Measurements from ENCODE around the gene MYH8. TPM values are rescaled to one million over a fixed set of nuclear protein-coding genes. Genes with fewer than 3 reads are reported as not detected.

The MYH8 gene
- total and polyA plus RNA-seq, 9 of the 15 experiments (the other 6 are each of a cell fraction or from before 2014, with no cell fraction given), result 0.01 to 0.05 (median 0.03) TPM; not detected in 6

- no peak for TF ChIP-seq ZFP91 (CRISPR knock-in tag; IDR thresholded peaks at IDR 0.05)
- no peak for TF ChIP-seq CCAR2 (IDR thresholded peaks at IDR 0.05; ENCODE audit: low read depth, low read length)
- no peak for TF ChIP-seq CHD1 (IDR thresholded peaks at IDR 0.05; ENCODE audit: low read length)
- no peak for TF ChIP-seq MYBL2 (IDR thresholded peaks at IDR 0.05; ENCODE audit: low read depth)
- no peak for TF ChIP-seq MYBL2 (CRISPR knock-in tag; IDR thresholded peaks at IDR 0.05; ENCODE audit: borderline replicate concordance)
- no peak for TF ChIP-seq FOSL1 (tag; conservative IDR thresholded peaks at IDR 0.05)
- TF ChIP-seq PCBP2 (IDR thresholded peaks at IDR 0.05; ENCODE audit: low read depth, low read length, poor library complexity, severe bottlenecking), result no peak
Measured at GRCh38 chr17:10420811-10421210, 939 bp downstream of the MYH8 start (continued).

GRCh38 chr17:10417431-10417830 lies 4.3 kb downstream of the MYH8 start:
- Histone ChIP-seq H3K4me2 (ENCODE audit: insufficient read depth, low read length) (no peak overlapping the region), H3K27me3 (ENCODE audit: control insufficient read depth in 2 of 2, insufficient read depth in 2 of 2, low read length in 2 of 2) (no peaks in the 10 kb centered on the region), H3K4me1 (replicated peaks in 1 of 2; ENCODE audit: control insufficient read depth in 2 of 2, insufficient read depth in 2 of 2, low read length in 2 of 2) (no peaks in the 10 kb centered on the region), H3K9me3 (replicated peaks; ENCODE audit: control insufficient read depth, insufficient read depth, low read depth, low read length) (no peaks in the 10 kb centered on the region), H3K36me3 (ENCODE audit: control insufficient read depth, insufficient read depth, low read length) (no peaks in the 10 kb centered on the region), H3K4me3 (no peak overlapping the region), H3K27ac (ENCODE audit: extremely low read depth, low read depth, low read length) (no peak overlapping the region), H3K9ac (ENCODE audit: insufficient read depth in 1 of 2, low read depth in 2 of 2, low read length in 2 of 2) (no peak overlapping the region), H2AFZ (ENCODE audit: low read depth, low read length) (no peak overlapping the region), H4K20me1 (replicated peaks; ENCODE audit: control insufficient read depth, insufficient read depth, low read length) (no peaks in the 10 kb centered on the region), H3K79me2 (ENCODE audit: control insufficient read depth, insufficient read depth, low read length) (no peaks in the 10 kb centered on the region), H3K9me1 (ENCODE audit: control insufficient read depth, insufficient read depth, low read length) (no peaks in the 10 kb centered on the region)
- FAIRE-seq, result no peak
- CTCF ChIA-PET (ENCODE audit: low intra/inter-chr PET ratio), result no interaction called here
- in situ Hi-C loops (cut with MboI) (no loop called here), intact Hi-C loops (cut with micrococcal nuclease) (no loop called here)
- no peak for DNase-seq (ENCODE audit: extremely low read depth in 1 of 4, low spot score in 3 of 4)
- no peak for ATAC-seq
- WGBS (ENCODE audit: insufficient coverage, low coverage, missing lambda C conversion rate), result 3% methylated on average over 3 of the region's 3 CpGs
- BruUV-seq (replicated peaks), result no TSS peak
- POLR2A ChIA-PET, result no interaction called here
- no peak for TF ChIP-seq NFXL1 (CRISPR knock-in tag; IDR thresholded peaks at IDR 0.05)
- TF ChIP-seq CHAMP1 (IDR thresholded peaks at IDR 0.05), result no peak
- no peak for TF ChIP-seq KDM5B (IDR thresholded peaks at IDR 0.05; ENCODE audit: insufficient replicate concordance, low read depth, low read length)
- TF ChIP-seq TFAP4 (CRISPR knock-in tag; IDR thresholded peaks at IDR 0.05; ENCODE audit: borderline replicate concordance), result no peak
- TF ChIP-seq CBX2 (IDR thresholded peaks at IDR 0.05; ENCODE audit: insufficient read depth, low read length, poor library complexity, severe bottlenecking), result no peak
- no peak for TF ChIP-seq MITF (IDR thresholded peaks at IDR 0.05)

All from K562 (cell line).